WTC11 (cell line): ENCODE results near the gene KLF11. TPM values are rescaled to one million over a fixed set of nuclear protein-coding genes. Genes with fewer than 3 reads are reported as not detected.

Experiments used
- ATAC-seq: fragments of 200-7000 bp; cut with Tn5 transposase; 2 replicates; pipeline ENCODE4 v1.10.0; 2021; ENCODE audit warnings: mild to moderate bottlenecking, moderate library complexity
- CTCF ChIA-PET: fragments of 300-600 bp; sonication (Branson Sonifier 250); formaldehyde crosslinking; loops from one replicate; lab custom pipeline; 2021; ENCODE audit warnings: antibody characterized with exemption; lab: Charles Lee
- POLR2A ChIA-PET: fragments of 350-600 bp; sonication (Branson Sonifier 250); formaldehyde crosslinking; loops from one replicate; lab custom pipeline; 2021; ENCODE audit warnings: antibody characterized with exemption; lab: Charles Lee
- DNase-seq: peaks from one replicate; pipeline ENCODE4 v3.0.0; 2021; ENCODE audit warnings: low spot score
- H3K27ac Mint-ChIP-seq: 2 replicates; pipeline ENCODE4 v1.8.0; 2021; ENCODE audit warnings: mixed read lengths
- H3K27me3 Mint-ChIP-seq: 2 replicates; pipeline ENCODE4 v1.8.0; 2021; ENCODE audit warnings: low read depth, mild to moderate bottlenecking, moderate library complexity, mixed read lengths
- H3K36me3 Mint-ChIP-seq: 2 replicates; pipeline ENCODE4 v1.8.0; 2021; ENCODE audit warnings: mixed read lengths
- H3K4me1 Mint-ChIP-seq: 2 replicates; pipeline ENCODE4 v1.8.0; 2022; ENCODE audit warnings: mixed read lengths
- H3K4me3 Mint-ChIP-seq: 2 replicates; pipeline ENCODE4 v1.8.0; 2021; ENCODE audit warnings: mild to moderate bottlenecking, moderate library complexity, mixed read lengths
- H3K9me3 Mint-ChIP-seq: 2 replicates; pipeline ENCODE4 v1.8.0; 2021; ENCODE audit warnings: mixed read lengths
- CTCF ChIP-seq: fragments of 200-600 bp; IDR thresholded peaks from 2 replicates; pipeline ENCODE4 v1.8.0; 2022; ENCODE audit warnings: antibody characterized with exemption
- FOXK1 ChIP-seq: sonication (generic); formaldehyde crosslinking; IDR thresholded peaks from 2 replicates; pipeline ENCODE4 v1.8.0; 2022; ENCODE audit warnings: mild to moderate bottlenecking, moderate library complexity, missing genetic modification reagents
- MXD4 ChIP-seq: fragments of 250-450 bp; sonication (Bioruptor Pico); IDR thresholded peaks from 2 replicates; pipeline ENCODE4 v1.8.0; 2021; ENCODE audit warnings: mild to moderate bottlenecking, moderate library complexity, borderline replicate concordance
- NFYB ChIP-seq: sonication (generic); formaldehyde crosslinking; conservative IDR thresholded peaks from 2 replicates; pipeline ENCODE4 v1.8.0; 2022; ENCODE audit warnings: low read depth, missing genetic modification reagents
- OVOL2 ChIP-seq: fragments of 250-450 bp; sonication (Bioruptor Pico); IDR thresholded peaks from 2 replicates; pipeline ENCODE4 v1.9.0; 2021; ENCODE audit warnings: mild to moderate bottlenecking, borderline replicate concordance
- SP1 ChIP-seq: sonication (generic); formaldehyde crosslinking; conservative IDR thresholded peaks from 2 replicates; pipeline ENCODE4 v1.8.1; 2022; ENCODE audit warnings: missing genetic modification reagents
- USF1 ChIP-seq: sonication (generic); formaldehyde crosslinking; IDR thresholded peaks from 2 replicates; pipeline ENCODE4 v1.8.0; 2022; ENCODE audit warnings: mild to moderate bottlenecking, missing genetic modification reagents
- ZNF317 ChIP-seq: sonication (generic); formaldehyde crosslinking; IDR thresholded peaks from 2 replicates; pipeline ENCODE4 v1.8.1; 2023; ENCODE audit warnings: low read depth, mild to moderate bottlenecking, moderate library complexity, missing genetic modification reagents, borderline replicate concordance
- ZNF671 ChIP-seq: fragments of 250-450 bp; sonication (Bioruptor Pico); IDR thresholded peaks from 2 replicates; pipeline ENCODE4 v1.8.0; 2021; ENCODE audit warnings: mild to moderate bottlenecking
- total RNA-seq: library from RNA; stranded (reverse); gene quantifications from 3 replicates; pipeline ENCODE4 v1.2.3, GENCODE V29; 2021
- TF ChIP-seq, protein P1 (sequence below): sonication (generic); formaldehyde crosslinking; conservative IDR thresholded peaks from 2 replicates; pipeline ENCODE4 v1.8.1; 2022; ENCODE audit warnings: mild to moderate bottlenecking, missing genetic modification reagents
- TF ChIP-seq, protein P2 (sequence below): sonication (generic); formaldehyde crosslinking; IDR thresholded peaks from 2 replicates; pipeline ENCODE4 v1.8.0; 2023; ENCODE audit warnings: missing genetic modification reagents, mild to moderate bottlenecking, borderline replicate concordance
- TF ChIP-seq, protein P3 (sequence below): sonication (generic); formaldehyde crosslinking; IDR thresholded peaks from 2 replicates; pipeline ENCODE4 v1.8.1; 2022; ENCODE audit warnings: missing genetic modification reagents, borderline replicate concordance
- TF ChIP-seq, protein P4 (sequence below): sonication (generic); formaldehyde crosslinking; IDR thresholded peaks from 2 replicates; pipeline ENCODE4 v1.8.1; 2023; ENCODE audit warnings: mild to moderate bottlenecking, missing genetic modification reagents, moderate library complexity
- TF ChIP-seq, protein P5 (sequence below): sonication (generic); formaldehyde crosslinking; IDR thresholded peaks from 2 replicates; pipeline ENCODE4 v1.8.1; 2023; ENCODE audit warnings: mild to moderate bottlenecking, missing genetic modification reagents

KLF11 gene
- total RNA-seq, 1 experiment from 2014 or later: 8.8 TPM

DNA sequence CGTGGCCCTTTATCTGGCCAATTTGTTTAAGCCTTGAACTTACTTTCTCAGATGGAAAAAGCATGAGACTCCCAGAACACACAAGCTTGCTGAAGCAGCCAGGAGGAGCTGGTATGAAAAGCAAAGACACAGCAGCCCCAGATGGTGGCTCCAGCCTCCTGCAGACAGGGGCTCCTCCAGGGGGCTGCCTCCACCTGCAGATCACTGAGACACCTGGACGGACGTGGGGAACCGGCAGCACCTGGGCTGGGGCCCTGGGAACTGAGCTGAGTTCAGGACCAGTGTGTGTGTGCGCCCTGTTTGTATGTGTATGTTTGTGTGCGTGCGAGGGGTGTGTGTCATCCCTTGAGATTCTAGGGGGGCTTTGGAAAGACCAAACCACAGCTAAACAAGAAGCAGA is 28.2 kb downstream of the KLF11 start:
- DNase-seq: peak; percentile 36
- no peak overlapping the region for H3K4me3 Mint-ChIP-seq
- H3K27ac Mint-ChIP-seq: no peak overlapping the region
- ATAC-seq: no peak
- ChIA-PET CTCF (interaction anchor here (0.6 to 5.9 kb wide), 27 partner anchors 10 to 589 kb away, joined by 3 to 166 read pairs (median 8); partner anchors contain the start of genes TAF1B and YWHAQ), POLR2A (interaction anchor here (1.4 kb wide), 1 partner anchor 26 kb away, joined by 4 read pairs; no protein-coding TSS in a partner anchor)
- no peaks in the 10 kb centered on the region for H3K36me3 Mint-ChIP-seq
- no peak for TF ChIP-seq FOXK1 (CRISPR knock-in tag)
- TF ChIP-seq NFYB (CRISPR knock-in tag): no peak
- TF ChIP-seq, protein P1, sequence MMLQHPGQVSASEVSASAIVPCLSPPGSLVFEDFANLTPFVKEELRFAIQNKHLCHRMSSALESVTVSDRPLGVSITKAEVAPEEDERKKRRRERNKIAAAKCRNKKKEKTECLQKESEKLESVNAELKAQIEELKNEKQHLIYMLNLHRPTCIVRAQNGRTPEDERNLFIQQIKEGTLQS (CRISPR knock-in tag): no peak
- TF ChIP-seq, all 79 proteins: peak for 0
- peaks cover under 1% of the 10 kb centered on the region; the same call in 1 of the 2 replicates for H3K27me3 Mint-ChIP-seq
- H3K4me1 Mint-ChIP-seq: peaks cover 18% of the 10 kb centered on the region
- H3K9me3 Mint-ChIP-seq: peaks cover 8% of the 10 kb centered on the region

- Mint-ChIP-seq H3K27me3 (peaks cover 14% of the 10 kb centered on the region), H3K36me3 (no peaks in the 10 kb centered on the region), H3K4me1 (peaks cover 18% of the 10 kb centered on the region), H3K27ac (no peak overlapping the region), H3K9me3 (peaks cover 4% of the 10 kb centered on the region), H3K4me3 (no peak overlapping the region)
- DNase-seq (peak; percentile 83), ATAC-seq (peak; percentile 97)
- ChIA-PET CTCF (interaction anchor here (0.5 to 5.9 kb wide), 68 partner anchors 8 to 645 kb away, joined by 3 to 166 read pairs (median 4); partner anchors contain the start of gene TAF1B), POLR2A (interaction anchor here (1.0 to 1.5 kb wide), 3 partner anchors 15 to 47 kb away, joined by 3 to 4 read pairs (median 4); no protein-coding TSS in a partner anchor)
- TF ChIP-seq CTCF: peak; percentile 89
- no peak for TF ChIP-seq ZNF317
- 0 out of 2 replicates have a peak, but pooled peaks have one; percentile 29 for TF ChIP-seq SP1 (CRISPR knock-in tag)
- no peak for TF ChIP-seq OVOL2
- TF ChIP-seq MXD4 (CRISPR knock-in tag): no peak
- TF ChIP-seq, protein P2, sequence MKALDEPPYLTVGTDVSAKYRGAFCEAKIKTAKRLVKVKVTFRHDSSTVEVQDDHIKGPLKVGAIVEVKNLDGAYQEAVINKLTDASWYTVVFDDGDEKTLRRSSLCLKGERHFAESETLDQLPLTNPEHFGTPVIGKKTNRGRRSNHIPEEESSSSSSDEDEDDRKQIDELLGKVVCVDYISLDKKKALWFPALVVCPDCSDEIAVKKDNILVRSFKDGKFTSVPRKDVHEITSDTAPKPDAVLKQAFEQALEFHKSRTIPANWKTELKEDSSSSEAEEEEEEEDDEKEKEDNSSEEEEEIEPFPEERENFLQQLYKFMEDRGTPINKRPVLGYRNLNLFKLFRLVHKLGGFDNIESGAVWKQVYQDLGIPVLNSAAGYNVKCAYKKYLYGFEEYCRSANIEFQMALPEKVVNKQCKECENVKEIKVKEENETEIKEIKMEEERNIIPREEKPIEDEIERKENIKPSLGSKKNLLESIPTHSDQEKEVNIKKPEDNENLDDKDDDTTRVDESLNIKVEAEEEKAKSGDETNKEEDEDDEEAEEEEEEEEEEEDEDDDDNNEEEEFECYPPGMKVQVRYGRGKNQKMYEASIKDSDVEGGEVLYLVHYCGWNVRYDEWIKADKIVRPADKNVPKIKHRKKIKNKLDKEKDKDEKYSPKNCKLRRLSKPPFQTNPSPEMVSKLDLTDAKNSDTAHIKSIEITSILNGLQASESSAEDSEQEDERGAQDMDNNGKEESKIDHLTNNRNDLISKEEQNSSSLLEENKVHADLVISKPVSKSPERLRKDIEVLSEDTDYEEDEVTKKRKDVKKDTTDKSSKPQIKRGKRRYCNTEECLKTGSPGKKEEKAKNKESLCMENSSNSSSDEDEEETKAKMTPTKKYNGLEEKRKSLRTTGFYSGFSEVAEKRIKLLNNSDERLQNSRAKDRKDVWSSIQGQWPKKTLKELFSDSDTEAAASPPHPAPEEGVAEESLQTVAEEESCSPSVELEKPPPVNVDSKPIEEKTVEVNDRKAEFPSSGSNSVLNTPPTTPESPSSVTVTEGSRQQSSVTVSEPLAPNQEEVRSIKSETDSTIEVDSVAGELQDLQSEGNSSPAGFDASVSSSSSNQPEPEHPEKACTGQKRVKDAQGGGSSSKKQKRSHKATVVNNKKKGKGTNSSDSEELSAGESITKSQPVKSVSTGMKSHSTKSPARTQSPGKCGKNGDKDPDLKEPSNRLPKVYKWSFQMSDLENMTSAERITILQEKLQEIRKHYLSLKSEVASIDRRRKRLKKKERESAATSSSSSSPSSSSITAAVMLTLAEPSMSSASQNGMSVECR (CRISPR knock-in tag): peak; percentile 35; the same call in 1 of the 2 replicates
Observed at GRCh38 chr2:10072656-10073480, 29.5 kb downstream of the KLF11 start.

GRCh38 chr2:10073706-10074105 is 30.4 kb downstream of the KLF11 start:
- no peak for DNase-seq
- Mint-ChIP-seq H3K9me3 (no peaks in the 10 kb centered on the region), H3K27ac (no peak overlapping the region; the same call in 1 of the 2 replicates)
- TF ChIP-seq ZNF671 (no peak), USF1 (CRISPR knock-in tag) (no peak)
- TF ChIP-seq, protein P3, sequence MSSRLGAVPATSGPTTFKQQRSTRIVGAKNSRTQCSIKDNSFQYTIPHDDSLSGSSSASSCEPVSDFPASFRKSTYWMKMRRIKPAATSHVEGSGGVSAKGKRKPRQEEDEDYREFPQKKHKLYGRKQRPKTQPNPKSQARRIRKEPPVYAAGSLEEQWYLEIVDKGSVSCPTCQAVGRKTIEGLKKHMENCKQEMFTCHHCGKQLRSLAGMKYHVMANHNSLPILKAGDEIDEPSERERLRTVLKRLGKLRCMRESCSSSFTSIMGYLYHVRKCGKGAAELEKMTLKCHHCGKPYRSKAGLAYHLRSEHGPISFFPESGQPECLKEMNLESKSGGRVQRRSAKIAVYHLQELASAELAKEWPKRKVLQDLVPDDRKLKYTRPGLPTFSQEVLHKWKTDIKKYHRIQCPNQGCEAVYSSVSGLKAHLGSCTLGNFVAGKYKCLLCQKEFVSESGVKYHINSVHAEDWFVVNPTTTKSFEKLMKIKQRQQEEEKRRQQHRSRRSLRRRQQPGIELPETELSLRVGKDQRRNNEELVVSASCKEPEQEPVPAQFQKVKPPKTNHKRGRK (CRISPR knock-in tag): no peak
- TF ChIP-seq, protein P4, sequence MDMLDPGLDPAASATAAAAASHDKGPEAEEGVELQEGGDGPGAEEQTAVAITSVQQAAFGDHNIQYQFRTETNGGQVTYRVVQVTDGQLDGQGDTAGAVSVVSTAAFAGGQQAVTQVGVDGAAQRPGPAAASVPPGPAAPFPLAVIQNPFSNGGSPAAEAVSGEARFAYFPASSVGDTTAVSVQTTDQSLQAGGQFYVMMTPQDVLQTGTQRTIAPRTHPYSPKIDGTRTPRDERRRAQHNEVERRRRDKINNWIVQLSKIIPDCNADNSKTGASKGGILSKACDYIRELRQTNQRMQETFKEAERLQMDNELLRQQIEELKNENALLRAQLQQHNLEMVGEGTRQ (CRISPR knock-in tag): no peak
- TF ChIP-seq, protein P5, sequence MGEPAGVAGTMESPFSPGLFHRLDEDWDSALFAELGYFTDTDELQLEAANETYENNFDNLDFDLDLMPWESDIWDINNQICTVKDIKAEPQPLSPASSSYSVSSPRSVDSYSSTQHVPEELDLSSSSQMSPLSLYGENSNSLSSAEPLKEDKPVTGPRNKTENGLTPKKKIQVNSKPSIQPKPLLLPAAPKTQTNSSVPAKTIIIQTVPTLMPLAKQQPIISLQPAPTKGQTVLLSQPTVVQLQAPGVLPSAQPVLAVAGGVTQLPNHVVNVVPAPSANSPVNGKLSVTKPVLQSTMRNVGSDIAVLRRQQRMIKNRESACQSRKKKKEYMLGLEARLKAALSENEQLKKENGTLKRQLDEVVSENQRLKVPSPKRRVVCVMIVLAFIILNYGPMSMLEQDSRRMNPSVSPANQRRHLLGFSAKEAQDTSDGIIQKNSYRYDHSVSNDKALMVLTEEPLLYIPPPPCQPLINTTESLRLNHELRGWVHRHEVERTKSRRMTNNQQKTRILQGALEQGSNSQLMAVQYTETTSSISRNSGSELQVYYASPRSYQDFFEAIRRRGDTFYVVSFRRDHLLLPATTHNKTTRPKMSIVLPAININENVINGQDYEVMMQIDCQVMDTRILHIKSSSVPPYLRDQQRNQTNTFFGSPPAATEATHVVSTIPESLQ (CRISPR knock-in tag): no peak

More at GRCh38 chr2:10073706-10074105, 30.4 kb downstream of the KLF11 start:
- POLR2A ChIA-PET: interaction anchor here (1.1 to 1.5 kb wide), 2 partner anchors 46 to 274 kb away, joined by 3 read pairs; no protein-coding TSS in a partner anchor
- no peaks in the 10 kb centered on the region for H3K36me3 Mint-ChIP-seq
- CTCF ChIA-PET: interaction anchor here (0.9 to 5.9 kb wide), 19 partner anchors 9 to 365 kb away, joined by 3 to 166 read pairs (median 15); no protein-coding TSS in a partner anchor
- ATAC-seq: no peak
- peaks cover 22% of the 10 kb centered on the region for H3K27me3 Mint-ChIP-seq
- H3K4me3 Mint-ChIP-seq: no peak overlapping the region
- H3K4me1 Mint-ChIP-seq: peaks cover 18% of the 10 kb centered on the region
